NB4 (cell line): ENCODE data around the gene MRFAP1L1.

Experiments
- DNase-seq: peaks from one replicate; pipeline ENCODE4 v3.0.0; 2010; ENCODE audit warnings: low read depth
- H3K4me3 ChIP-seq: one replicate; pipeline ENCODE4 v1.5.1; 2011; ENCODE audit warnings: mild to moderate bottlenecking, low read depth, low read length, moderate library complexity
- MYC ChIP-seq: IDR thresholded peaks from 2 replicates; pipeline ENCODE4 v1.6.1; 2011; ENCODE audit warnings: low read depth, low read length
- POLR2A ChIP-seq: IDR thresholded peaks from 2 replicates; pipeline ENCODE4 v1.6.1; 2011; ENCODE audit warnings: mild to moderate bottlenecking; ENCODE audit not compliant: insufficient read length; ENCODE audit errors: extremely low read depth
- TF ChIP-seq, protein P1 (sequence below): IDR thresholded peaks from 2 replicates; pipeline ENCODE4 v1.6.1; 2011; ENCODE audit warnings: low read depth, low read length
- TF ChIP-seq, protein P2 (sequence below): IDR thresholded peaks from one replicate; pipeline ENCODE4 v1.5.1; 2012; ENCODE audit warnings: low read depth, low read length

Gene MRFAP1L1

DNA sequence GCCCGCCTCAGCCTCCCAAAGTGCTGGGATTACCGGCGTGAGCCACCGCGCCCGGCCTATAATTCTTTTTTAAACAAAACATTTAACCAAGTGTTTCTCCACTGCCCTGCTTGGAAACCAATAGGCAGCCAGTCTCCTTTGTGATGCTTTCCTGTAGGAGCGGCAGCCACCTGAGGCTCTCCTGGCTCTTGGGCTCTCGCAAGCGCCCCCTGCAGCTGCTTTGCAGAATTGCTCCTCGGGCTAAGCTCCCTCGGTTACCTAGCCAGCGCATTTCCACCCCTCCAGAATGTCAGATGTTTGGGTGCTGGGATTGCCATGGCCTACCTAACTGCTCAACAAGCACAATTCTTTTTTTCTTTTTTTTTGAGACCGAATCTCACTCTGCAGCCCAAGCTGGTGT is 8.3 kb downstream of the MRFAP1L1 start:
- TF ChIP-seq, protein P1, sequence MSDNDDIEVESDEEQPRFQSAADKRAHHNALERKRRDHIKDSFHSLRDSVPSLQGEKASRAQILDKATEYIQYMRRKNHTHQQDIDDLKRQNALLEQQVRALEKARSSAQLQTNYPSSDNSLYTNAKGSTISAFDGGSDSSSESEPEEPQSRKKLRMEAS: no peak
- TF ChIP-seq POLR2A: no peak
- TF ChIP-seq MYC: no peak
- TF ChIP-seq, protein P2, sequence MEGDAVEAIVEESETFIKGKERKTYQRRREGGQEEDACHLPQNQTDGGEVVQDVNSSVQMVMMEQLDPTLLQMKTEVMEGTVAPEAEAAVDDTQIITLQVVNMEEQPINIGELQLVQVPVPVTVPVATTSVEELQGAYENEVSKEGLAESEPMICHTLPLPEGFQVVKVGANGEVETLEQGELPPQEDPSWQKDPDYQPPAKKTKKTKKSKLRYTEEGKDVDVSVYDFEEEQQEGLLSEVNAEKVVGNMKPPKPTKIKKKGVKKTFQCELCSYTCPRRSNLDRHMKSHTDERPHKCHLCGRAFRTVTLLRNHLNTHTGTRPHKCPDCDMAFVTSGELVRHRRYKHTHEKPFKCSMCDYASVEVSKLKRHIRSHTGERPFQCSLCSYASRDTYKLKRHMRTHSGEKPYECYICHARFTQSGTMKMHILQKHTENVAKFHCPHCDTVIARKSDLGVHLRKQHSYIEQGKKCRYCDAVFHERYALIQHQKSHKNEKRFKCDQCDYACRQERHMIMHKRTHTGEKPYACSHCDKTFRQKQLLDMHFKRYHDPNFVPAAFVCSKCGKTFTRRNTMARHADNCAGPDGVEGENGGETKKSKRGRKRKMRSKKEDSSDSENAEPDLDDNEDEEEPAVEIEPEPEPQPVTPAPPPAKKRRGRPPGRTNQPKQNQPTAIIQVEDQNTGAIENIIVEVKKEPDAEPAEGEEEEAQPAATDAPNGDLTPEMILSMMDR: peak; percentile 81
- no peak overlapping the region for H3K4me3 ChIP-seq
- DNase-seq: peak; percentile 73

DNA sequence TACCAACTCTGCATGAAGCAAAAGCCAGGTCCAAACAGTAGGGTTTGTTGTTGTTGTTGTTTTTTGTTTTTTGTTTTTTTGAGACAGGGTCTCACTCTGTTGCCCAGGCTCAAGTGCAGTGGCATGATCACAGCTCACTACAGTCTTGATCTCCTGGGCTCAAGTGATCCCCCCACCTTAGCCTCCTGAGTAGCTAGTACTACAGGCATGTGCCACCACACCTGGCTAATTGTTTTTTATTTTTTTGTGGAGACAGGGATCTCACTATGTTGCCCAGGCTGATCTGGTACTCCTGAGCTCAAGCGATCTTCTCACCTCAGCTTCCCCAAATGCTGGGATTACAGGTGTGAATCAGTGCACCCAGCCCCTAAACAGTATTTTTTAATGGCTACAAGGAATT is 9.8 kb downstream of the MRFAP1L1 start:
- H3K4me3 ChIP-seq: no peak overlapping the region
- TF ChIP-seq MYC: no peak
- no peak for TF ChIP-seq POLR2A
- TF ChIP-seq, protein P2: no peak
- TF ChIP-seq, protein P1: no peak
- no peak for DNase-seq

DNA sequence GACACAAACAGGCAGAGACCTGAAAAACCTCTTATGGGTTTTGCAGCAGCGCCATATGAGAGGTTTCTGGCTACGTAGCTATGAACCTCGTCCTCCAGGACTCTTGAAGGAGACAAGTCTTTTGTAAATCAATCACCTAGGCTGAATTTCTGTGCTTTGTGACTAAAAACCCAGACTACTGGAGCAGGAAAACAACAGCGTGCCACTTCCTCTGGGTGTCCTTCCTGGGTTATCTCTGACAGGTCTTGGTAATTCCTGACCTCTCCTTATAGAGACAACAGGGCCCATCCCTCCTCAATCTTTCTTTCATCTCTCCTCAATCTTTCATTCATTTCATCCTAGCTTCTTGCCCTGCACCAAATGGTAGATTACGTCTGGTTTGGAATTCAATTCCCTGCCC is 10.3 kb downstream of the MRFAP1L1 start:
- no peak overlapping the region for H3K4me3 ChIP-seq
- TF ChIP-seq POLR2A (no peak), MYC (no peak)
- TF ChIP-seq, protein P2: no peak
- TF ChIP-seq, protein P1: no peak
- no peak for DNase-seq

DNA sequence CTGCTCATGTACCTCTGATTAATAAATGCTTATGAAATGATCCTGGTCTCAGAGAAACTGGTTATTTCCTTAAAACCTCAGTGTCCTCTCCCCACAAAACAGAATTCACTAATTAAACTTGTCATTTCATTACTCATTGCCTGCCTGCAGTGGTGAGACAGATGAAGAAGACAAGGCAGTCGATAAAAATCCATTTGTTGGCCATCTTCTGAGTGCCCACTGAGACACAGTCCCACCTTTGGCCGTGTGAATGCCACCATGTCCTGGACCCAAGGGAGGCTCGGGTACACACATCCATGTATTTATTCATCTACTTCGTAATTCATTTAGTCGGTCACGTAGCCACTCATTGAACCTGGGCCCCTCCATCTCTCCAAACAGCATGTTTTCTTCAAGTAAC is 12.5 kb downstream of the MRFAP1L1 start:
- DNase-seq: no peak
- H3K4me3 ChIP-seq: no peak overlapping the region
- TF ChIP-seq, protein P2: no peak
- TF ChIP-seq, protein P1: no peak
- TF ChIP-seq MYC: no peak
- TF ChIP-seq POLR2A: no peak

DNA sequence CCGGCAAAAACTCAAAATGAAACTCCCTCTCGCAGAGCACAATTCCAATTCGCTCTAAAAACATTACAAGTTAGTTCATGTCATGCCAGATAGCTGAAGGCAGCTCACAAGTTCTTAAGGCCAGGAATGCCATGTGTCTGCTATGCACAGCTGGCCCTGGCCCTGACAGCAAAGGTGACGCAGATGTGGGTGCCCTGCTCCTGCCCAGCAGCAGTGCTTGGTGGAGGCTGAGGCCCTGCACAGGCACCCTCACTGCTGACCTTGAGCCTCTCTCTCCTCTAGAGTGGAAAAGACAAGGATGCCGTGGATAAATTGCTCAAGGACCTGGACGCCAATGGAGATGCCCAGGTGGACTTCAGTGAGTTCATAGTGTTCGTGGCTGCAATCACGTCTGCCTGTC is 13.1 kb downstream of the MRFAP1L1 start:
- TF ChIP-seq, protein P2: no peak
- TF ChIP-seq MYC (no peak), POLR2A (no peak)
- TF ChIP-seq, protein P1: no peak
- peak overlapping the region; percentile 48 for H3K4me3 ChIP-seq
- DNase-seq: no peak
